Amygdala (tissue), 56 donors: ENCODE measurements around the gene CEP19.

Experiments
- DNase-seq, 56 donors: peaks; one replicate each; lab custom pipeline; 2025; lab: John Stamatoyannopoulos, UW

The CEP19 gene

DNA sequence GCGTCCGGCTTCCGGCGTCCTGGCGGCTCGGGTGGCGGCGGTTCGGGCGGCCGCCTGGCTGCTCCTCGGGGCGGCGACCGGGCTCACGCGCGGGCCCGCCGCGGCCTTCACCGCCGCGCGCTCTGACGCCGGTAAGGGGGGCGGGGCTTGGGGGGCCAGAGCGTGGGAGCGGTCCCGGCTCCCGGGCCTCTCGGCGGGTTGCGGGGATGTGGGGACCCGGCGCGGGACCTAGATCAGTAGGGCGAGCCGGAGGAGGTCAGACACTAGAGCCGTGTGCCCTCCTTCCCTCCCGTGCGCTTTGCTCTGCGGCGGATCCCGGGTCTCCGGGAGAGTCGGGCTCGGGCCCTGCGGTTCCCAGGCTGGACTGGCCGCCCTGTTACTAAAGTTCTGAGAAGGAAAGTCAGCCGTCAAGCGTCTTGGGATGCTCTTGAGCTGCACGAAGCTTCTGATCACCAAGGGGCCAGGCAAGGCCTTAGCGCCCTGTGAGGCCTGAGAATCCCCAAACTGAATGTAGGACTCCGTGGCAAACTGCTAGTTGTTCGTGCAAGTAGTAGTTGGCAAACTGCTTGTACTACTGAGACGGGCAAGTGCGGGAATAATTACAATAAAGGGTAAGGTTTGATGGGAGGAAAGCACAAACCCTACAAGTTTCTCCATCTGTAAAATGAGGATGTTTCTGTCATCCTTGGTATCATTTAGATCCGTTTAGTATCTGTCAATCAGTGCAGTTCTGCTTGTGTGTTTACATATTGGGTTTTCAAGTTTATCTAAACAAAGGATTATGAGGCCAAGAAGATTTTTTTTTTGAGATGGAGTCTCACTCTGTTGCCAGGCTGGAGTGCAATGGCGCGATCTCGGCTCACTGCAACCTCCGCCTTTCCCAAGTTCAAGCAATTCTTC, 714 bp upstream of the CEP19 start:
- peak in 39 of 56 donors; percentile 21 to 90 (median 69) for DNase-seq

DNA sequence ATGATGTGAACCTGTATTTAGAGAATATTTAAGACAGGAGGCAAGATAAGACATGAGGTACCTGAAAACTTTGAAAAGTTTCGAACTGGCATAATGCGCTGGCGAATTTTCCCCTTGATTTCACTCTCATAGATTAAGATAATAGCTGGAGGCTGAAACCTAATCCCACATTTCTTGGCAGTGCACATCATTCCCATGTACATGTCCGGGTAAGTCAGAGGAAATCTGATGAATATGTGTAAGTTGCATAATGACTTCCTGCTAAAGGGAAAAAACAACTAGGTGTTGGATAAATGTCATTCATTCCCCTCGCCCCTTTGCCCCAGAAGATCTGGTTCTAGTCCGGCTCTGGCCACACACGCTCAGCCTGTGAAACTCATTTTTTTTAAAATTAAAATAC, 3.6 kb downstream of the CEP19 start:
- no peak for DNase-seq

DNA sequence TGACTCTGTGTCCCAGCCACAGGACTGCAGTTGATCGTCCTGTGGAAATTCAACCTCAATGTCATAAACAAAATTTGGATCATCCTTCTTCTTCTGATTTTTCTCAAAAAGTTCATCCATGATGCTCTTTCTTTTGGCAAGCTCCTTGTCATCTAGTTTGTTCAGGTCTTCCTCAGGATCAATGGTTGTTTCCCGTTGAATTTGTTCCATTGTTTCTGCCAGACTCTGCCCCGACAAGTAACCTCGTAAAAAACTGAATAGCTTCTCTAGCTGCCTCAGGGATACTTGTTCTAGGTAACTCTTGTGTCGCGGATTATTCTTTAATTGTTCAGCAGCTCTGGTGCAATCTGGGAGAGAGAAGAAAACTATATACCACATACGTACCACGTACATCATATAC, 4.5 kb downstream of the CEP19 start:
- DNase-seq, result no peak

DNA sequence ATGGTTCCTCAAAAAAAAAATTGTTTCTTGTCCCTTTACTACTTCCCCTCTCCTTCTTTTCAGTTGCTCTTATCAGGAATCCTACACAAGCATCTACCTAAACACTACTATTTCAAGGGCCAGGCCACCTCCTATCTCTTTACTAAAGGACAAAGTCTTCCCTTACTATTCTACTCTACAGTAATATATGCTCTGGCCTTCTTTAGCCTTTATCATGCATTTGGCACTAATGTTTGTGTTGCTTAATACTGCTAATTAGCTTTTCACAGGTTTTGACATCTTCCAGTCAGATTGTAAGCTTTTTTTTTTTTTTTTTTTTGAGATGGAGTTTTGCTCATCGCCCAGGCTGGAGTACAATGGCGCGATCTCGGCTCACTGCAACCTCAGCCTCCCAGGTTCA, 5.3 kb downstream of the CEP19 start:
- no peak for DNase-seq

DNA sequence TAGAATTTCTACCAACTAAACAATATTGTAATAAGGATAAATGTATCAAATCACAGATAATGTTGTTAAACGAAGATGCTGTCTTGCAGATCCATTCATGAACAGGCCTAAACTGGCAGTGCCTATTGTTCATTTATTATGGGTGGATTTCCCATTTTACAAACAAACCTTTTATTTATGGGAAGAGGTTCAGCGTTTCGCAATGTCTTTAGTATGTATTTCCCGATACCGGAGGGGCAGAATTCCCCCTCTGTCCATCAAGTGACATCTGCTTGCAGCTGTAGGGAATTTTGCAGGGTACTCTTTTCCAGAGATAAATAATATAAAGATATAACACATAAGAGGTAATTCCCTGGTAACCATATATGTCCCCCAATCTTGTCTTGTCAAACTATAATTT, 5.7 kb downstream of the CEP19 start:
- no peak for DNase-seq

DNA sequence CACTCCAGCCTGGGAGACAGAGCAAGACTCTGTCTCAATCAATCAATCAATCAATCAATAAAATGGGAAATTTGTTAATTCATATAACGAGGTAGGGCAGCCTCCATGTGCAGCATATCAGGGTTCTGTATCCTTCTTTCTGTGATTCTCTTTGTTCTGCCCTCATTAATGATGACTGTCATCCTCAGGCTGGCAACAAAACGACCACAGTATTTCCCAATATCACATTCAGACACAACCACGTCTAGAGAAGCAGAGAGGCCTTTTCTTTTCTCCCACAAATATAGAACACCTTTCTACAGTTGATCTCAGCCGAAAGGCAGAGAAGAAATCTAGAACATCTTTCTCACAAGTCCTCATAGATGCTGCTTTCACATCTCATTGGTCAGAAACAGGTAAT, 11.2 kb downstream of the CEP19 start:
- no peak for DNase-seq

DNA sequence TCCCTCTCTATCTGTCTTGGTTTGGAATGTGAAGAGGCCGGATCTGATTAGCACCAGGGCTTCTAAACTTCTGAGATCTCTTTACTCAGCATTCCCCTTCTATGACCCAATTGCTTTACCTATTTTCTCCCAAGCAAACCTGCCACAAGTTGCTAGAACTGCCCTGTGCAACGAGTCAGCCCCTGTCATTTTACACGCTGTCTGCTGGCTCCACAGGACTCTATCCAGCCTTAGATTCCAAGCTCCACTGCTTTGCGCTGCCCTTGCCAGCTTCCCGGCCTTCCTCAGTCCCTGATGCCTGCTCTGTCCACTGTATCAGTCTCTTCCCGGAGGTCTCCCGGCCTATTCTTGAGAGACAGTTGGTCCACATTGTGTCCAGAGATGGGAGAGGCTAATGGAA, 12.3 kb downstream of the CEP19 start:
- no peak for DNase-seq

DNA sequence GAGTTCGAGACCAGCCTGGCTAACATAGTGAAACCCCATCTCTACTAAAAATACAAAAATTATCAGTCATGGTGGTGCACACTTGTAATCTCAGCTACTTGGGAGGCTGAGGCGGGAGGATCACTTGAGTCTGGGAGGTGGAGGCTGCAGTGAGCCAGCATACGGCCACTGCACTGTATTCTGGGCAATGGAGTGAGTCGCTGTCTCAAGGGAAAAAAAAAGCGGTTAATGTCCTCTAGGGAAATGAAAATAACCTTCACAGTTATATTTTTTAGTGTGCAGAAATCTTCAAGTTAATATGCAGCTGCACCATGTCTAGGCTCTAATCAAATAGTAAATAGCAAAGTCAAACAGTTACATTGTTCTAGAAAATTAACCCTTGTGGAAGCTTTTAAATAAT, 14.8 kb downstream of the CEP19 start:
- no peak for DNase-seq

DNA sequence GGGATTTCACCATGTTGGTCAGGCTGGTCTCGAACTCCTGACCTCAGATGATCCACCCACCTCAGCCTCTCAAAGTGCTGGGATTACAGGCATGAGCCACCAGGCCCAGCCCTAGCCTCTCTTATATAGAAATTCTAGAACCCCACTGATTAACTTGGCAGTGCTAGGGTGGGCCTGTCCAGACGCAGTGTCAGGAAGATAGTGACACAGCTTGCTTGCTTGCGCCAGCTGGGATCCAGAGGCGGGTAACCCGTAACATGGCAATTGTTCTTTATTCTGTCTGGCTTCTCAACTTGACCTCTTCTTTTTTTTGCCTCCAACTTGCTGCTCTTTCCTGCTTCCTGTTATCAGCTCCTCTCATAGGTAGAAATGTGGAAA, 16.2 kb downstream of the CEP19 start:
- no peak for DNase-seq

DNA sequence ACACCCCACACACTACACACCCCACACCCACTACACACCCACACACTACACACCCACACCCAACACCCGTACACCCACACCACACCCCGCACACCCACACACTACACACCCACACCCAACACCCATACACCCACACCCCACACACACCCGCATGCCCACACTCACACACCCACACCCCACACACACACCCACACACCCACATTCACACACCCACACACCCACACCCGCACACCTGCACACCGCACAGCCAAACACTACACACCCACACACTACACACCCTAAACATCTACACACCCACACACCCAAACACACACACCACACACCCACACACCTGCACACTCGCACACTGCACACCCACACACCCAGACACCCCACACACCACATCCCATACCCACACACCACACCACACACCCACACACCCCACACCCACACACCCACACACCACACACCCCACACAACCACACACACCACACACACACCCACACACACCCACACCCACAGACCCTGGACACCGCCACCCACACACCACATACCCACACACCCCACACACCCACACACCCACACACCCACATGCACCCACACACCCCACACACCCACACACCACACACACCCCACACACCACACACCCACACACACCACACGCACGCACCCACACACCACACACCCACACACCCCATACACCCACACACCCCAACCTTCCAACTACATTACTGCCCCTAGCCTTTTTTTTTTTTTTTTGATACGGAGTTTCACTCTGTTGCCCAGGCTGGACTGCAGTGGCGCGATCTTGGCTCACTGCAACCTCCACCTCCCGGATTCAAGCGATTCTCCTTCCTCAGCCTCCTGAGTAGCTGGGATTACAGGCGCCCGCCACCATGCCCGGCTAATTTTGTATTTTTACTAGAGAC, 16.9 kb downstream of the CEP19 start:
- DNase-seq, result peak in 1 of 56 donors; percentile 74

DNA sequence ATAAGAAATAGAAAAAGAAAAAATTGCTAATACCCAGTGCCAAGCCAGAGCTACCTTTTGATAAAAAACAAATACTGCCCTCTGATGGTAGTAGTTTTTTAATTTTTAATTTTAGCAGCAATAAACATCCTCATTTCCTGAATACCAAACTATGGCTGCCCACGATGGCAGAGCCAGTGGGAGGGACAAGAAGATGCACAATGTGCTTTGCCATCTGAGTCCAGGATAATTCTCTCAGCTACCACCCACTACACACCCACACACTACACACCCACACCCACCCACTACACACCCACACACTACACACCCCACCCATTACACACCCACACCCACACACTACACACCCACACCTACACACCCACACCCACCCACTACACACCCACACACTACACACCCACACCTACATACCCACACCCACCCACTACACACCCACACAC, 17.8 kb downstream of the CEP19 start:
- DNase-seq, result peak in 1 of 56 donors; percentile 58

DNA sequence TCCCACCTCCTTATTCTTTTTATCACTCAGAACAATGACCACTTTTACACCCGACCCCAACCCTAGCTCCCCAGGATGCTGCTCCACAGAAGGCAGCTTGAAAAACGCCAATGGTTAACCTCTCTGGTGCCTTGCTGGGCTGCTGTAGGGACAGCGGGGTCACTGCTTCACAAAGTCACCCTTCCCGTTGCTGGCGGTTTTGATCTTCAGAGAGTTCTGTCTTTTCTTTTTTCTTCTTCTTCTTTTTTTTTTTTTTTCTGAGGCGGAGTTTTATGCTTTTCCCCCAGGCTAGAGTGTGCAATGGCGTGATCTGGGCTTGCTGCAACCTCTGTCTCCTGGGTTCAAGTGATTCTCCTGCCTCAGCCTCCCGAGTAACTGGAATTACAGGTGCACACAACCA, 20.7 kb downstream of the CEP19 start:
- DNase-seq, result no peak

DNA sequence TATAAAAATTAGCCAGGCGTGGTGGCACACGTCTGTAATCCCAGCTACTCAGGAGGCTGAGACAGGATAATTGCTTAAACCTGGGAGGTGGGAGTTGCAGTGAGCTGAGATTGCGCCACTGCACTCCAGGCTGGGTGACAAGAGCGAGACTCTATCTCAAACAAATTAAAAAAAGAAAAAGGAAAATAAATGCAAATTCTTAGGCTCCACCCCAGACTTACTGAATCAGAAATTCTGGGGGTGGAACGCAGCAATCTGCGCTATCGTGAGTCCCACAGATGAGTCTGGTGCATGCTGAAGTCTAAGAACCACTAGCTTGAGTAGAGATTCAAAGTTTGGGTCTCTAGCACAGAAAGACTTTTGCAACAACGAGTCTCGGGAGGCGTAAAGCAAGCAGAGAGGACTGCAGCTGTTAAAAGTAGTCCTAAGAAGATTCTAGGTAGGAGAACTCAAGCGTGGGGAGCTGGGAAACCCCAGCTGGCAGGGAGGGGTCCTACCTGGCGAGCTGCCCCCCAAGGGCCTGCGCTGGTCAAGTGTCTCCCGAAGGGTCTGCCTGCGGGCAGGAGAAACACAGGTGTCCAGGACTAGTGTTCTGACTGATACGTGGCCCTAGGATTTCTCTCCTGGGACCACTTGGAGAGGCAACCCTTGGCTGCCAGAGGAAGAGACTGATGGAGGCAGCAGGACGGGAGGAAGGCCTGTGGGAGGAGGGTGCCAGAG, 21.9 kb downstream of the CEP19 start:
- DNase-seq, result no peak

DNA sequence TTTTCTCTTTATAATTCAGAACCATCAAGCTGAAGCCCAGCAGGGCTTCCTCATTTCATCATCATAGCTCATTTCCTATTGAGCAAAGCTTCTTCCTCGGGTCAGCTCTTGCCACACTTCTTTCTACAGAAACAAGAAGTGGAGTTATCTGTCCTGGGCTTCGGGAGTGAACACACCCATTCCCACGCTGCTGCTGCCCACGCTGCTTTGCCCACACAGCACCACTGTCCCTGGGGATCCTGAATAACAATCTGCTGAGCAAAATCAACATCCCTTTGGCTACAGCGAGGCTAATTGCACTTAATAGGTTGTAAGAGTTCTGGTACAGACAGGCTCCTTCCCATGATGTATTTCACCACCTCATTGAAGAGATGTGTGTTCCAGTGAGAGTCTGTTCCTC, 23.7 kb downstream of the CEP19 start:
- peak in 2 of 56 donors; percentile 4 to 38 for DNase-seq

DNA sequence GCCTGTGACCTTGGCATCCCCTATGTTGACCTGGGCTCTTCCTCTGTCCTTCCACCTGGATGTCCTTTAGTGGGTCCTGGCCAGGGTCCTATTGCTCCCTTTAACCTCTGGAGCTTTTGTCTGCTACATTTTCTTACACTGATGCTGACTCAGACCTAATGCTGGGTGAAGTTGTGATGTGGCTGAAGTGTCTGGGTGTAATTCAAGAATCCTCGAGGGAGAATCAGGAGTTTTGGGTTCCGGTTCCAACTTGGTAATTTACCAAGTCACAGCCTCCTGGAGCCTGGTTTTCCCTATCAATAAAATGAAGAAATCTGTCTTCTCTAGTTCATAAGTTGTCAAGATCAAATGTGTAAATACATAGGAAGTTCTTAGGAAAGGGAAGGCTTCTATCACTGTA, 25.6 kb downstream of the CEP19 start:
- no peak for DNase-seq

DNA sequence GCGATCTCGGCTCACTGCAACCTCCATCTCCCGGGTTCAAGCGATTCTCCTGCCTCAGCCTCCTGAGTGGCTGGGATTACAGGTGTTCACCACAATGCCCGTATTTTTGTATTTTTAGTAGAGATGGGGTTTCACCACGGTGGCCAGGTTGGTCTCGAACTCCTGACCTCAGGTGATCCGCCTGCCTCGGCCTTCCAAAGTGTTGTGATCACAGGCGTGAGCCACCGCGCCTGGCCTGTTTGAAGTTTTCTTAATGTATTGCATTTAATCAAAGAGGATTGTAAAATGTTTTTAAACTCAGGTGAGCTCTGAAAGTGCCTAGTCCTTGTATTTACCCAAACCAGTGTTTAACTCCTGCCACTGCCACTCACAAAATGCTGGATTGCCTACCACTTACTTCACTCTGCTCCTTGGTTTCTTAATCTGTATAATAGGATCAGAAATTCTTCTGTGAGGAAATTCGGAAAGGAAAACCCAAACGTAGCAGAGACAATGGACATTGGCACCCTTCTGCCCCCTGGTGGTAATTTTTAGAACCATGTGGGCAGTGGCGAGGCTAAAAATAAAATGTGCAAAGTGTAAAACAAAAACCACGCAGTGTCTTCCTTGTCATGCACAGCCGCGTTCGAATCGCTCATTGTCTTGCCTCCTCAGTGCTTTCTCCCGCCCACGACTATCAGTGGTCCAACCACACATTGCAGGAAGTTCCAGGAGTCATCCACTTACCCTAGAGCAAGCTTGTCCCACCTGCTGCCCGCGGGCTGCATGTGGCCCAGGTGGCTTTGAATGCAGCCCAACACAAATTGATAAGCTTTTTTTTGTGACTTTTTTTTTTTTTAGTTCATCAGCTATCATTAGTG, 27.3 kb downstream of the CEP19 start:
- peak in 44 of 56 donors; percentile 5 to 82 (median 32) for DNase-seq

DNA sequence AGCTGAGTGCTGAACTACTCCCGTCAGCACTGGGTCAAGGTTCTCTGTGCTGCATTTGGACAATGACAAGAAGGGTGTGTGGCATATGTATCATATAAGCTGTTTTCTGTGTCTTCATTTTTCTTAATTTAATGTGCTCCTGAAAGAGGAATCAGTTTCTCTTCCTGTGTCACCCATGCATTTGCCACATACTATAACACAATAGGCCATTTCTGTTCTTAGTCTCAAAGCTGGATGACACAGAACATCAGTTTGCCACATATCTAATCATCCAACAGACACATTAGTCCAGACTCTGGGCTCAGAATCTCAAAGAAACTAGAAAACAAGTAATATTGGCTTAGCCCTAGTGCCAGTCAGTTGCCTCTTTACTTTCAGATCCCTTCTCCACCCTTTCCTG, 34.1 kb downstream of the CEP19 start:
- DNase-seq, result no peak

DNA sequence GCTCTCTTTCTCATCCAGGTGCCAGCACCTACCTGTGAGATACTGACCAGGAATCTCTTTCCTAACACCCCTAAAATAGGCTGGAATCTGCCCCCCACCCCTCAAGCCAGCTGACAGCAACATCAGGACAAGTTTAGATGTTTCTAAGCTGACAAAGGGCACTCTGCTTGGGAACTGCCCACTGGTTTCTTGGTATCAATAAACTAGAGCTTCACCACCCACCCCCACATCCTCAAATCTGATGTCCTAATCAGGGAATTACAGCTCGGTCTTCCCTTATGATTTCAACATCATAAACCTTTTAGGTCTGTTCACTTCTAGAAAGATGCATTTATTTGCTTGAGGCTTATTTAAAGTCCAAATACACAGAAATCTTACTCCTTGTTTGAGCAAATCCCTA, 34.7 kb downstream of the CEP19 start:
- DNase-seq, result no peak

DNA sequence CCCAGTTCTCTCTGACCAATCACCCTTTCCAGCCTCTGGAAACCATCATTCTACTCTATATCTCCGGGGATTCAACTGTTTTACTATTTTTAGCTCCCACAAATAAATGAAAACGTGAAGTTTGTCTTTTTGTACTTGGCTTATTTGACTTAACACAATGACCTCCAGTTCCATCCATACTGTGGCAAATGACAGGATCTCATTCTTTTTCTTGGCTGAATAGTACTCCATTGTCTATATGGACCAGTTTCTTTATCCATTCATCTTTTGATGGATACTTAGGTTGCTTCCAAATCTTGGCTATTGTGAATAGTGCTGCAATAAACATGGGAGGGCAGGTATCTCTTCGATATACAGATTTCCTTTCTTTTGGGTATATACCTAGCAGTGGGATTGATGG, 38.4 kb downstream of the CEP19 start:
- DNase-seq, result no peak

DNA sequence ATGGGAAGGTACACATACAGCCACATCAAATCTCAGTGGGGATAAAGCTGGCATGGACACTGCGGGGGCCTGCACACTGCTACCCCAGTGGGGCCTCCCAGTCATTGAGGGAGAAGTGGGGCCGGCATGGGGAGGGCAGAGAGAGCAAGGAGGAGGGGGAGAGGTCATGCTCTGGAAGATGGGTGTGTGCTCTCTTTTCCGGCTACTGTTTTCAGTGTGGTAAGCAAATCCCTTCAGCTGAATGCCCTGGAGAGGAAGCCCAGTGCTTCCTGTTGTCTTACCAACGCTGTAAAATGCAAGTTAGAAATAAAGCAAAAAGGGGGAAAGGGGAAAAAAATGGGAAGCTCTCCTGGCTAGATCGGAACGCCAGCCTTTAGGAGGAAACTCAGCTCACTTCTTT, 41.7 kb downstream of the CEP19 start:
- DNase-seq, result no peak
